Calu3 (cell line): ENCODE measurements around the gene DNAJC15. TPM values are rescaled to one million over a fixed set of nuclear protein-coding genes. Genes with fewer than 3 reads are reported as not detected.

Experiments used
- BruUV-seq: library from RNA; stranded (reverse); fragments of 400-500 nt; replicated peaks from 2 replicates; lab custom pipeline; 2021; lab: Mats Ljungman, UMichigan
- CTCF ChIA-PET: fragments of 300-600 bp; sonication (Branson Sonifier 250); formaldehyde crosslinking; loops from one replicate; lab custom pipeline; 2022; ENCODE audit warnings: antibody characterized with exemption; lab: Charles Lee
- DNase-seq: peaks from one replicate; pipeline ENCODE4 v3.0.0; 2022
- H3K27ac Mint-ChIP-seq: one replicate; pipeline ENCODE4 v1.8.0; 2022; ENCODE audit warnings: mixed read lengths; ENCODE audit not compliant: unreplicated experiment
- H3K27me3 Mint-ChIP-seq: one replicate; pipeline ENCODE4 v1.8.0; 2022; ENCODE audit warnings: mixed read lengths; ENCODE audit not compliant: unreplicated experiment
- H3K36me3 Mint-ChIP-seq: one replicate; pipeline ENCODE4 v1.8.0; 2022; ENCODE audit warnings: mild to moderate bottlenecking, moderate library complexity, mixed read lengths; ENCODE audit not compliant: insufficient read depth, unreplicated experiment
- H3K4me1 Mint-ChIP-seq: one replicate; pipeline ENCODE4 v1.8.0; 2022; ENCODE audit warnings: mild to moderate bottlenecking, low read depth, mixed read lengths; ENCODE audit not compliant: unreplicated experiment
- H3K4me3 Mint-ChIP-seq: one replicate; pipeline ENCODE4 v1.8.0; 2022; ENCODE audit warnings: mild to moderate bottlenecking, low read depth, moderate library complexity, mixed read lengths; ENCODE audit not compliant: unreplicated experiment
- H3K9me3 Mint-ChIP-seq: one replicate; pipeline ENCODE4 v1.8.0; 2022; ENCODE audit warnings: low read depth, mixed read lengths; ENCODE audit not compliant: unreplicated experiment
- CTCF ChIP-seq: fragments of 200-600 bp; IDR thresholded peaks from one replicate; pipeline ENCODE4 v1.8.0; 2022; ENCODE audit warnings: antibody characterized with exemption; ENCODE audit not compliant: unreplicated experiment
- intact Hi-C: fragments of 100-400 bp; cut with micrococcal nuclease; formaldehyde crosslinking; loops from one replicate; pipeline ENCODE4 v1.10.0; 2022; ENCODE audit not compliant: unreplicated experiment
- total RNA-seq: library from RNA; stranded (reverse); gene quantifications from 2 replicates; pipeline ENCODE4 v1.2.3, GENCODE V29; 2022

The DNAJC15 gene
- total RNA-seq, 1 experiment from 2014 or later, result 13.1 TPM

GRCh38 chr13:43129511-43130110 lies 106.2 kb downstream of the DNAJC15 start:
- intact Hi-C loops, result no loop called here
- no peak for TF ChIP-seq CTCF
- no peaks in the 10 kb centered on the region for H3K9me3 Mint-ChIP-seq

DNA sequence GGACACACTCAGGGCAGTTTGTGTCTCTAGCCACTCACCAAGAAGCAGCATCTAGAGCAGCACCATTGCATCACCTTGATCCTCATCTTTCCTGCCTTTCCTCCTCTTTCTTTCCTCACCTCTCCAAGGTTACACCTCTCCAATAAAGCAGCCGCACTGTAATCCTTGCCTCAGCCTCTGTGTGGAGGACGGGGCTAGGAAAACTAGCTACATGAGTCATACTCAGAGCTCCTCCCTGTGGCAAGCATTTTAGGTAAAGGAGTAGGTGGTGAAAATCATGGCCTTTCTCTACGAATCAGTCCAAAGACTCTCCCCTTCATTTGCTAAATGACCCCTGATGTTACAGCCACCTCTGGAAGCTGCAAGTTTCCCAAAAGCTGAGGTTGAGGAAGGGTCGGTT lies 108.9 kb downstream of the DNAJC15 start:
- Mint-ChIP-seq H3K27me3 (peaks cover 17% of the 10 kb centered on the region), H3K9me3 (no peaks in the 10 kb centered on the region), H3K27ac (no peak overlapping the region), H3K36me3 (no peaks in the 10 kb centered on the region), H3K4me1 (no peaks in the 10 kb centered on the region), H3K4me3 (no peak overlapping the region)
- CTCF ChIA-PET, result interaction anchor here (0.9 to 2.1 kb wide), 3 partner anchors 10 to 295 kb away, joined by 3 to 7 read pairs (median 4); no protein-coding TSS in a partner anchor
- intact Hi-C loops, result no loop called here
- TF ChIP-seq CTCF, result peak; percentile 19
- peak; percentile 38 for DNase-seq
- no TSS peak for BruUV-seq

More at GRCh38 chr13:43129511-43130110, 106.2 kb downstream of the DNAJC15 start:
- no peak for DNase-seq
- no TSS peak for BruUV-seq
- no peaks in the 10 kb centered on the region for H3K4me1 Mint-ChIP-seq
- no peaks in the 10 kb centered on the region for H3K36me3 Mint-ChIP-seq
- no peak overlapping the region for H3K4me3 Mint-ChIP-seq
- no peak overlapping the region for H3K27ac Mint-ChIP-seq
- H3K27me3 Mint-ChIP-seq, result peaks cover 21% of the 10 kb centered on the region
- CTCF ChIA-PET, result no interaction called here

- Mint-ChIP-seq H3K4me1 (no peaks in the 10 kb centered on the region), H3K36me3 (no peaks in the 10 kb centered on the region), H3K27me3 (peaks cover 15% of the 10 kb centered on the region), H3K27ac (no peak overlapping the region), H3K4me3 (no peak overlapping the region), H3K9me3 (no peaks in the 10 kb centered on the region)
- CTCF ChIA-PET, result interaction anchor here (0.9 to 2.1 kb wide), 3 partner anchors 9 to 296 kb away, joined by 3 to 7 read pairs (median 4); no protein-coding TSS in a partner anchor
- DNase-seq, result no peak
- intact Hi-C loops, result no loop called here
- no TSS peak for BruUV-seq
- no peak for TF ChIP-seq CTCF
These were observed 109.5 kb downstream of the DNAJC15 start for GRCh38 chr13:43132911-43133310.

- intact Hi-C loops, result no loop called here
- no peak overlapping the region for H3K4me3 Mint-ChIP-seq
These were observed 110.4 kb downstream of the DNAJC15 start for GRCh38 chr13:43133792-43134191.

More at GRCh38 chr13:43133792-43134191, 110.4 kb downstream of the DNAJC15 start:
- CTCF ChIA-PET, result no interaction called here
- no peaks in the 10 kb centered on the region for H3K36me3 Mint-ChIP-seq
- TF ChIP-seq CTCF, result no peak
- no TSS peak for BruUV-seq
- peaks cover 15% of the 10 kb centered on the region for H3K27me3 Mint-ChIP-seq
- no peak overlapping the region for H3K27ac Mint-ChIP-seq
- no peaks in the 10 kb centered on the region for H3K9me3 Mint-ChIP-seq
- DNase-seq, result no peak
- no peaks in the 10 kb centered on the region for H3K4me1 Mint-ChIP-seq
